IMR-90 (cell line): ENCODE results near the gene BTLA. TPM values are rescaled to one million over a fixed set of nuclear protein-coding genes. Genes with fewer than 3 reads are reported as not detected.

Experiments
- polyA plus RNA-seq, 3 experiments: library from polyadenylated mRNA; depleted of rRNA; stranded (reverse); fragments of >200 nt; gene quantifications; 2 replicates each; pipeline ENCODE4 v1.2.3, GENCODE V29; 2012; ENCODE audit warnings: low replicate concordance in 1 of 3
- total RNA-seq: library from RNA; depleted of rRNA; stranded (reverse); fragments of >200 nt; gene quantifications from 2 replicates; pipeline ENCODE4 v1.2.3, GENCODE V29; 2012; rRNA removed

BTLA gene
- total and polyA plus RNA-seq, 2 of the 4 experiments (the other 2 are of a cell fraction): not detected

Other genes with a start within 250 kb of the BTLA start
- gene SLC9C1, start 205.3 kb downstream of the BTLA start, total RNA-seq: not detected in 2 replicates
- gene SLC9C1, start 205.3 kb downstream of the BTLA start, polyA plus RNA-seq (2012; rRNA removed): not detected in 2 replicates
- gene CD200, start 166.3 kb downstream of the BTLA start, total RNA-seq: 0.83 and 1.1 TPM in 2 replicates
- 1.6 and 1.7 TPM in 2 replicates for gene CD200, start 166.3 kb downstream of the BTLA start, polyA plus RNA-seq (2012; rRNA removed)
- gene ATG3, start 62.5 kb upstream of the BTLA start, total RNA-seq: 30.8 and 70.3 TPM in 2 replicates
- gene ATG3, start 62.5 kb upstream of the BTLA start, polyA plus RNA-seq (2012; rRNA removed): 31.7 and 34.2 TPM in 2 replicates
- gene SLC35A5, start 62.6 kb upstream of the BTLA start, total RNA-seq: 25.6 and 30.0 TPM in 2 replicates
- gene SLC35A5, start 62.6 kb upstream of the BTLA start, polyA plus RNA-seq (2012; rRNA removed): 18.5 and 19.5 TPM in 2 replicates
- 387 and 406 TPM in 2 replicates for gene CCDC80, start 141.7 kb upstream of the BTLA start, total RNA-seq
- gene CCDC80, start 141.7 kb upstream of the BTLA start, polyA plus RNA-seq (2012; rRNA removed): 356 and 418 TPM in 2 replicates